HG03460 (cell line): Measurements from ENCODE around the gene ARMS2.

ENCODE experiments used
- ATAC-seq: cut with Tn5 transposase; IDR thresholded peaks from one replicate; pipeline ENCODE4 v1.9.1; 2021; ENCODE audit not compliant: unreplicated experiment

Gene ARMS2

DNA sequence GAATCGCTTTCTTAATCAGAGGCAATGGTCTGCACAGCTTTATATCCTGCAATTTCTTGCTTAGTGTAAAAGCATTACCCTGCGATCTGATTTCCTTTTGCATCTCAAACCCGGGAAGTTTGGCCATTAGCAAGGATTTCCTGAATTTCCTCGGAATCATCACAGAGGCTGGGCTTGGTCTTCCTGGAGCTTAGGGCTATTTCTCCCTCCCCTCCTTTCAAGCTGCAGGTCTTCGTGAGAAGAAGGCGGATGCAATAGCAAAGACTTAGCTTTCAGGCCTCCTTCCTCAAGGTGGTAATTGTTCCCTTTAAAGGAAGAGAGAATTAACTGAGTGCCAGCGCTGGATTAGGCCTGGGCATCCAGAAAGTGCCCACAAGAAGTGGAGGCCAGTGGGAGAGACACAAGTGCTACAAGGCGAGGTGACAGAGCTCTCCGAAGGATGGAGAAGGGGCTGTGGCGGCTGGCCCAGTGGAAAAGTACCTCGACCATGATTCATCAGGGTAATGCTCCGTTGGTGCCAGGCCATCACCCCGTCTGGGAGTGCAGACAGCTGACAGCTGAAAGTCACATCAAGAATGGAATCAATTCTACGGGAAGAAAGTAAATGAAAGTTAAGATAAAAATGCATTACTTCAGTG, 4.0 kb upstream of the ARMS2 start:
- no peak for ATAC-seq

DNA sequence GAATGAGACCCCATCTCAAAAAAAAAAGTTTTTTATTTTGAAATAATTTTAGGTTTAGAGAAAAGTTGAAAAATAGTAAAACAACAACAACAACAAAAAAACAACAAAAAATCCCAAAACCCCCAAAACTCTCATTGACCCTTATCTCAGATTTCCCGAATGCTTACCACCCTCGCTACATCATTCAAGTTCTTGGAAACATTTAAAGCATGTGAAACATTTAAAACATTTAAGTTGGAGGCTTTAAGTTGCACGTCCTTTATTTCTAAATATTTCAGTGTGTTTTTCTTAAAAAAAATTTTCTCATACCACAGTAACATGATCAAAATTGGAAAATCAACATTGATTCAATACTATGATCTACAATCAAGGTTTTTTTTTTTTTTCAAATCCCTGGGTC, 382 bp upstream of the ARMS2 start:
- ATAC-seq = no peak

DNA sequence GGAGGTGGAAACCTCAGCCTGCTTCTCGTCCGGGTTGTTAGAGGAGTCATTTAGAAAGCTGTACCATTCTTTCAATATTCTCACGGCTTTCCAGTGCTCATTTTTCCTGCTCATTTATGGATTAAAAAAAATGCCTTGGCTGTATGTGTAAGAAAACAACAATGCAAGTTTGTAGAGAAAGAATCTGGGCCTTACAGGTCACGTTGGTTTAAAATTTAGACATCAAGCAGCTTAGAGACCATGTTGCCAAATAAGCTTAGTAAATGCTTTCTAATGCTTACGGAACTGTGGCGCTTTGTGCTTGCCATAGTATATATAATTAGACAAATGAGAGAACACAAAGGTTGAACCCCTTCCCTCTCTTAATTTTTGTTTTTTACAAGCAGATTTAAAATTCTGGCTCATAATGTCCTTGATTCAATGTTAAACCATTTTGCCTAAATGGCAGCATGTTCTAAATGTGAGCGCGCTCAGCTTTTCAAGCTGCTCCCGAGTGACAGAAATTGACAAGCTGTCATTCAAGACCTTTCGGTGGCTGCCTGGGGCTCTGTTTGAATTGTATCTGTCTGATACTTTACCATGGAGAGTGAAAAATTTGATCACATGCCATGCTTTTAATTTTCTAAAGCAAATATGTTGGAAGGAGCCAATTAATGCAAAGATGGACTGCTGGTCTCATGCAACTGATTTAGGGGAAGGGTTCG, 1.1 kb downstream of the ARMS2 start:
- no peak for ATAC-seq

DNA sequence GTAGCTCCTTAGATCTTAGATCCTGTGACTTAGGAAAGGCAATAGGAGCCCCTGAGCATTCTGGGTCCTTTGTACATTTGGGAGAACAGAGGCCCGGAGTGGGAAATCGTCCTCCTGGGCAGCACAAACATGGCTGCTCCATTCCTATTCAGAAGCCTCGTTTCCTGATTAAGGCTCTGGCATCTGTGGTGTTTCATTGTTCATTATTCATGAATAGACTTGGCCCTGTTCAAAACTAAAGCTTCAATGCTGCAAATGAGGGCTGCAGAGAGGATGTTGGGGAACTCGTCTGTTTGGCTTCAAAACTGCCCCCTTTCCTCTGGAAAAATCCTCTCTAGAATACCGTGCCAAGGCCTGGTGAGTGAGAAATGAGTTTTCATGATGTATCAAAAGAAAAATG, 3.5 kb downstream of the ARMS2 start:
- ATAC-seq = no peak

DNA sequence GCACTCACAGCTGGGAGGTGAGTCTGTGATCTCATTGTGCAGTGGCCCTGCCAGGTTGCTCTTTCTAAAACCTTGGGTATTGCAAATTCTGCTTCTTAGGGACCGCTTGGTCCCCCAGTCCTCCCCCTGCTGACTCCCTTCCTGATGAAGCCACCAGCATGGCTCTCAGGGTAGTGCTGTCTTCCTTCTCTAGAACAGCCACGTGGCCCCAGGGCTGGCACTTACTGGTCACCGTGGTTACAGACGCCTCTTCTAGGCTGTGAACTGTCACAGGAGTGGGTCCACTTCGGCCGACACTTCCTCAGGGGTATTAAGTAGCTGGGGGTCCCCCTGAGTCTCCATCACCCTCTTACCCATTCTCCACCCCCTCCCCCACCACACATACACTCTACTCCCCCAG, 4.2 kb downstream of the ARMS2 start:
- ATAC-seq = no peak

DNA sequence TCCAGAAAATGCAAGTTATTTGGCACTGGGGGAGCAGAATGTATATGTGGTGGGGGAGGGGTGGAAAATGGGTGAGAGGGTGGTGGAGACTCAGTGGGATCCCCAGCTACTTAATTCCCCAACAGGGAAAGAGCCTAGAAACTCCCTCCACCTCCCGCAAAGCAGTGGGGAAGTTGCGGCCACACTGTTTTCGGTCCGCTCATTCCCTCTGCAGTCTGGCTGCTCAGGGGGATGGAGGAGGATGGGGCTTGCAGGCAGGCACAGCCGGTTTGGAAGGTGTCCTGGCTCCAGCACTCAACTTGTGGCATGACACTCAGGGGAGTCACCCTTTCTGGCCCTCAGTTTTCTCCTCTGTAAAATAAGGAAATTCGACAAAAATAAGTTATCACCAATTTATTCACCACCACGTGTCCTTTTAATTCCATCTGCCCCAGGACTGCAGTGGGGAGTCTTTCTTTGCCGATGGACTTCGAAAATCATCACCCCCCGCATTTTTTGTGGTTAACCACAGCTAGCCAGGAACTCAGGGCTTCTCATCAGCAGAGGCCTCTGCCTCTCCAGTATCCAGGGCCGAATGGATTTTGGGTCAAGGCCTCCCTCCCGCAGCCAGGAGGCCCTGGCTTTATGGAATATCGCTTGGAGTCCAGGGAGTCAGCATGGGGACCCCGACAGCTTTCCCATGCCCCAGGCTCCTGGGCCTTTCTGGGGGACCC, 5.3 kb downstream of the ARMS2 start:
- no peak for ATAC-seq

DNA sequence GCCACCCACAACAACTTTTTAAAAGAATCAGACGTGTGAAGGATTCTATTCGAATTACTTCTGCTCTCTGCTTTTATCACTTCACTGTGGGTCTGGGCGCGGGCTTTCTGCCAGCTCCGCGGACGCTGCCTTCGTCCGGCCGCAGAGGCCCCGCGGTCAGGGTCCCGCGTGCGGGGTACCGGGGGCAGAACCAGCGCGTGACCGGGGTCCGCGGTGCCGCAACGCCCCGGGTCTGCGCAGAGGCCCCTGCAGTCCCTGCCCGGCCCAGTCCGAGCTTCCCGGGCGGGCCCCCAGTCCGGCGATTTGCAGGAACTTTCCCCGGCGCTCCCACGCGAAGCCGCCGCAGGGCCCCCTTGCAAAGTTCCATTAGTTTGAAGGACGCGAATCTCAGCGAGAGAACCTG, 6.4 kb downstream of the ARMS2 start:
- no peak for ATAC-seq

DNA sequence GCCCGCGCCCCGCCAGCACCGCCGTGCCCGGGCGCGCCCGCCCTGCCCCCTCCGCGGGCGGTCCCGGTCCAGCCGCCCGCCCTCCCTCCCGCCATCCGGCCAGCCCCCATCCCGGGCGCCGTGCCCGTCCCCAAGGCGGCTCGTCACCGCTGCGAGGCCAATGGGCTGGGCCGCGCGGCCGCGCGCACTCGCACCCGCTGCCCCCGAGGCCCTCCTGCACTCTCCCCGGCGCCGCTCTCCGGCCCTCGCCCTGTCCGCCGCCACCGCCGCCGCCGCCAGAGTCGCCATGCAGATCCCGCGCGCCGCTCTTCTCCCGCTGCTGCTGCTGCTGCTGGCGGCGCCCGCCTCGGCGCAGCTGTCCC, 6.9 kb downstream of the ARMS2 start, which contains the start of gene HTRA1:
Gene HTRA1, plus strand, starts transcription at position 187 of the 362 bp plus-strand sequence. Its CDS starts 100 bp downstream, at position 287.
- ATAC-seq = no peak

DNA sequence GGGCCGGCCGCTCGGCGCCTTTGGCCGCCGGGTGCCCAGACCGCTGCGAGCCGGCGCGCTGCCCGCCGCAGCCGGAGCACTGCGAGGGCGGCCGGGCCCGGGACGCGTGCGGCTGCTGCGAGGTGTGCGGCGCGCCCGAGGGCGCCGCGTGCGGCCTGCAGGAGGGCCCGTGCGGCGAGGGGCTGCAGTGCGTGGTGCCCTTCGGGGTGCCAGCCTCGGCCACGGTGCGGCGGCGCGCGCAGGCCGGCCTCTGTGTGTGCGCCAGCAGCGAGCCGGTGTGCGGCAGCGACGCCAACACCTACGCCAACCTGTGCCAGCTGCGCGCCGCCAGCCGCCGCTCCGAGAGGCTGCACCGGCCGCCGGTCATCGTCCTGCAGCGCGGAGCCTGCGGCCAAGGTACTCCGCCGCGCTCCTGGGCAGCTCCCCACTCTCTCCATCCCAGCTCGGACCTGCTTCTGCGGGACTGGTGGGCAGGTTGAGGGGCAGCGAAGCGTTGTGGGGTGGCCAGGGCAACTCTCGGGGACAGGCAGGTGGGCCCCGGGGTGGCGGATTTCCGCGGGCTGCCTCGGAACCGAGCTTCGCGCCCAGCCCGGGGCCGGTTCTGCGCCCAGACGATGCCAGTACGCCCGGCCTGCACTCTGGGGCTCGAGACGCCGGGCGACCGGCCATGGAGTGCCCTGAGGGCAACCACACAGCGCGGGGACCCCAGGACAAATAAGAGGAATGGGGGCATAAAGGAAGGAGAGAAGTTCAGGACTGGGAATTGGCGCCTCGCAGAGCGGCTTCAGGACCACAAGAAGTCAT, 7.5 kb downstream of the ARMS2 start:
- no peak for ATAC-seq

DNA sequence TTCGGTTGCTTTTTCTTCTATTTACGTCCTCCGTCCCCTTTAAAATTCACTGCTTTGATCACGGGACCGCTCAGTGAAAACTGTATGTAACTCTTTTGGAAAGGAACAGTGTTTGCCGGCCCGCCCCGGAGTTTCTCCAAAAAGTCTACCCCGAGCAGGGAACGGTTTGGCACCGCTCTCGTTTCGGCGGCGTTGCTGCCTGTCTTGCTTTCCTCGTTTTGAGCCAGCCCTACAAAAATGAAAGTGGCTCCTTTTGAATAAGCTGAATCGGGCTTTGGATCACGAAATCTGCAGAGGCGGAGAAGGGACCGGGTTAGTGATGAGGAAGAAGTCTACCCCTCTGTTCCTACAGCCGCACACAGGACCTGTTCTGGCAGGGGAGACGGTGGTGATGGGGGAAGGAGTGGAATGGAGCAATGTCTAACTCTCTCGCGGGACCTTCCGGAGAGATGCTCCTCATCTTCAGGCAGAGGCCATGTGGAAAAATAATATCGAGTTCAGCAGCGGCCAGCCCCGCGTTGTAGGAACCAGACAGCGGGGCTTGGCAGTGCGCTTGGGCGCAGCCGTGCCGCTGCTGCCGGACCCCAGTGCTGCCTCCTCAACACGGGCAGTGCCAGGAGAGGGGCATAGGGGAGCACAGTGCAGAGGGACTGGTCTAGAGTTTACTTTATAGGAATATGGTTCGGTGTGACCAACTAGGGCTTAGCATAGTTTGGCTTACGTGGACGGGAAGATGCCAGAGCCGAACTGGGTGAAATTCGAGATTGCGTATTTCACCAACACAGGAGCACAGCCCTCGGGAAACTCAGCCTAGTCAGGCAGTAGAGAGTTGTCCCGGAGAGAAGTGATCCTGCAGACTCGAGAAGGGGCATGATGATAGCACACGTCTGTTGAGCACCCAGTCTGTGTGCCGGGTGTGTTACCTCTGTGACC, 8.3 kb downstream of the ARMS2 start:
- ATAC-seq = no peak

DNA sequence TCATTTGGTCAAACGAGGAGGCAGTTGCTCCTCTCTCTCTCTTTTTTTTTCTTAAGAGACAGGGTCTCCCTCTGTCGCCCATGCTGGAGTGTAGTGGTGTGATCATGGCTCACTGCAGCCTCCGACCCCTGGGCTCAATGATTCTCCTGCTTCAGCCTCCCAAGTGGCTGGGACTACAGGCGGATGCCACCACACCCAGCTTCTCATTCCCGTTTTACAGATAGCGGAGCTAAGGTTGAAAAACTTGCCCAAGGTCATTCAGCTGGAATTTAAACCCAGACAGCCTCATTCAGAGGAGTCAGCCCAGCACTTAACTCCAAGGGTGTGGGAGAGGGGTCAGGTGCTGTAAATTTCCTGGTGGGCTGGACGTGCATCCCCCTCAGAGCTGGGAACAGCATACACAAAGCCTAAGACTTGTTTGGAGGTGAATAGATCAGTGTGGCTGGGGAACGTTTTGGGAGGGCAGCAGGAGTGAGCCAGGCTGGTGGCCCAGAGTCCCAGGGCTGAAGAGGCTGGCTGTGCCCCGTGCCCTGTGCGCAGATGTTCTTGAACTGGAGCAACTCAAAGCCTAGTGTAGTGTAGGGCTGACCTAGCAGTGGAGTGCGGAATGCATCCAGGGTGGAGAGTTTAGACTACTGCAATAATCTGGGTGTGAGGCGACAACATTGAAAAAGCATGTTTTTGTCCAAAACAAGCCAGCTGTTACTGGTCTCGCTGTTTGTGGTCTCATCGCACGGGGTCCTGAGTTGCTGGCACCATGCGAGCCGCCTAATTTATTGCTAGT, 9.2 kb downstream of the ARMS2 start:
- no peak for ATAC-seq

DNA sequence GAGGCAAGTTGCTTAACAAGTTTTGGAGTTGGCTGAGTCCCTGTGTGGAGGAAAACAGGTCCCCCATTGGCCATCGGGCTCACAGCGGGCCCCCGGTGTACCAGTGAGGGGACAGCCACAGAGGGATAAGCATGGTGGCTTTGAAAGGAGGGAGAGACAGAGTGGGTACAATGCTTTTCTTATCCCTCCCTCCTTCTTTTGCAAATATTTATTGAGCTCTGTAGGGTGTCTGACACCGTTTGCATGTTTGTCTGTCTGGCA, 9.7 kb downstream of the ARMS2 start:
- no peak for ATAC-seq

DNA sequence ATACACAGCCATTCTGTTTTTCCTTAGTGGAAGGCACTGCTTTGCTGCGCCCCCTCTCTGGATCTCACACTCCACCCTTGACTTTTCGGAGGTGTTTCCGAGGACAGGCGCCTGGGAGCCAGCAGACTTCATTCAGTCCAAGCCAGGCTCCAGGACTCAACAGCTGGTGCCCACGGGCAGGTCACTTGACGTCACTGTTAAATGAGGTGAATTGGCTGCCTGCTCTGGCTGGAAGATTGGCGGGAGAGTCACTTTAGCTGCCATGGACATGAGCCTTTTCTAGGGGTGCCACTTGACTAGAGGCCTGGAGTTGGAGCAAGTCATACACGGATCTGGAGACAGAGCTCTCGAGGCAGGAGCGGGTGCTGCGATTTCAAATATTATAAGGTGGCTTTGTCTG, 10.1 kb downstream of the ARMS2 start:
- ATAC-seq = no peak

DNA sequence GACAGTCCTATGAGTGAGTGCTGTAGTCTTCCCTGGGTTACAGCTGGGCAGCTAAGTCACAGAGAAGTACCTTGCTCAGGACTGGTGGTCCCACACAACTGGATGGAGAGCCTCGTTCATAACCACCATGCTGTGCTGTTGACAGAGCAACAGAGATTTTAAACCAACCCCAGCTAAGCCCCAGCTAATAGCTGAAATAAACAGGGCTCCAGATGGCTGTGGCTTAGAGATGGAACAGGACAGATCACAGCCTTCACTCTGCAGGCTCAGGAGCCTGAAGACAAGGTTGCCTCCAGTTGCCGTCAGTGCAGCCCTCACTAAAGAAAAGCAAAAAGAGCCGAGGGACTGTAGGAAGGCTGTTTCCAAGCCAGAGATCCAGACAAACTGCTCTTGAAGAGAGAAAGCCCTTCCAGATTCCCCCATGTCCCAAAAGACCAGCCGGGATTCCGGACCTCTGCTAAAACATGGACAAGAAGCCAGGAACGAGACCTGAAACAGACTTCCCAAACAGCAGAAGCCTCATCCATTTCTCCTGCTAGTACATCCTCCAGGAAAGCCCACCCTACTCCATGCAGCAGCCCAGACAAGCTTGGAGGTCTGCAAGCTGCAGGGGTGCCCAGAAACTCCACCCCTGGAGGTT, 11.1 kb downstream of the ARMS2 start:
- no peak for ATAC-seq

DNA sequence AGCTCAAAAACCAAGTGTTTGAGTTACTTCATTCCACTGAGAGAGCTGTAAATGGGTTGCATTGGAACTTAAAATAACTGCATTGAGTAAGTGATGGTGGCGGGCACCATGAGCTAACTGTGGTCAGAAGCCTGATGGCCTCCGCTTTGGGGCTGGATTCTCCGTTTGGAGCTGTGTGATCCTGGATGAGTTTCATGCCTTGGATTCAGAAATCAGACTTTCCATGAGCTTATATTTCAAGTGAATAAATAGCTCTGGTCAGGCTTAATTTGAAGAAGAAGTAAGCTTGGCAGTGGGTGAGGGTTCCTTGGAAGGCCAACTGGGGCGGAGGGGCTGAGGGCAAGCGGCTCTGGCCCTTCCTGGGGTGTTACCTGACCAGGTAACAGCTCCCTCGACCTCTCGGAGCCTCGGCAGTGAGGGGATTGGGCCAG, 12.5 kb downstream of the ARMS2 start:
- ATAC-seq = no peak

DNA sequence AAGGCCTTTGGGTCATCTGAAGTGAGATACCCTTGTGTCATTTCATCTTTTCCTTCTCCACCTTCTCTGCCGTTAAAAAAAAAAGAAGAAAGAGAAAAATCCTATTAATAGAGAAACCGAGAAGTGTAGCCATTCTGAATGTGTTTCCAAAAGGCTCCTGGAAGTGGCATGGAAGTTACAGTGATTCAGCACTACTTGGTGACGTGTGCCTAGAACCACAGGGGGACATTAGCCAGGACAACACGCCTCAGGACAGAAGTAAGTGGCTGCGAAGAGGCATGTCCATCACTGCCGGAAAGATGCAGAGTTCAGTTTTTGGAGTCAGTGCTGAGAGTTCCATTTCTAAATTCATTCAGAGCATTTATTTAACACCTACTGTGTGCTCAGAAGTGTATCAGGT, 13.2 kb downstream of the ARMS2 start:
- ATAC-seq = no peak

DNA sequence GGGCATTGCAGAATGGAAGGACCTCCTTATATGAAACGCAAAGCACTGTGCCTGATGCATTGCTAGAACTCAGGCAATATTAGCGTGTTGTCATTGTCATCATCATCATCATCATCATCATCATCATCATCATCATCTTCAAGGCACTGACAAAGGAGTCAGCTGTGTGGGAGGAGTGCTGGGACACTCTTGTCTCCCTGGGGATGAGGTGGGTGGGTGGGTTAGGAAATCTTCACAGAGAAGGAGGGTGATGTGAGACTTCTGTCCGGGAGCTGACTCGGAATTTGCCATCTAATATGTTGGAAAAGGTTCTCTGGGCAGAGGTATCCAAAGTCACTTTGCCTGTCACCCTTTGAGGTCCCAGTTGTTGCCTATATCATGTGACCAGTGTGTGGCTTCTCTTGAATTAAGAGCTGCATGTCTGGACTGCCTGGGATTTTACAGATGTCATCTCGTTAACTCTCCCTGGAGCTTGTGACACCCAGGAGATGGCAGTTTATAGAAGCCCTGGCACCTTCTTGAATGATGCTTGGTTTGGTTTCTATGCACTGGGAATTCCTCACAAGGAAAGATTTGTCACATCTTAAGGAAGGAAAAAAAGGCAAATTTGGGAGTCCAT, 14.0 kb downstream of the ARMS2 start:
- no peak for ATAC-seq

DNA sequence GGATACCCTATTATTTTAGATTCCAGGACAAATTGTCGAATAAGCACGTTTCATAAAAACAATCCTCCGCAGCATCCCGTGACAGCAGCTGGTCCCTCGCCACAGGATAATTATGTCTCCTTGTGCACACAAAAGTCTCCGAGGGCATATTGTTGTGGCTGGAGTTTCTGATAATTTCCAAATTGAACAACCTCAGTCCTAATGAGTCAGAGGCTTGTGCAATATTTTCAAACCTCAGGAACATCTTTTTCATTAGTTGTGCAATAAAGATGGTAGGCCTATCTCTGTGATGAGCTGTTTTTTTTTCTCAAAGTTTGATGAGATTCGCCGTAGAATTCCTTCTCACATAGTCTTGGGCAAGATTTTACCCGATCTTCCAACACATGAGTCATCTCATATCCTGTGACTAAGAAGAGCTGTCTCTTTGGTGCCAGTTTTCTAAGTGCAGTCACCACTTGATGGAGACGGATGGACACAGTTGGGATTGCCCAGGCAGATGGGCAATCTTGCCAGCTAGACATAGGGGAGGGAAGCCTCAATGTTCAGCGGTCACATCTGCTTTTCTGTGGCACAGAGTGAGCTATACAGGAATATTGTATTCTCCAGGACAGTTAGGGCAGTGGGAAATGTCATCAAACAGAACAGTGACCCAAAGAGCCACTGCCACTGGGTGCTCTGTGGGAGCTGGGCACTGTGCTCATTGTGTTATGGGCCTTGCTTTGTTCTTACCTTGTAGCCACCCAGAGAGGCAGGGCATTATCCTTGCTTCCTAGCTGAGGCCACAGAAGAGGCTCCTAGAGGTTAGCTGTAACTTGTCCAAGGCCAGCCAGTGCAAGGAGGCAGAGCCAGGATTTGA, 14.7 kb downstream of the ARMS2 start:
- ATAC-seq = no peak
